ENCODE data around the gene WDR73.
"Not testable (repeated sequence)": the region's sequence is repeated elsewhere in the genome, so short reads cannot be mapped to it uniquely, and the experiment has no call there.

WDR73 gene

GRCh38 chr15:84690342-84690741 is 36.3 kb upstream of the WDR73 start:
- DNase-seq (ENCODE audit: low read depth) = no peak
- H3K4me3 ChIP-seq (replicated peaks; ENCODE audit: low read depth, low read length) = no peak overlapping the region
- TF ChIP-seq CTCF (IDR thresholded peaks at IDR 0.05; ENCODE audit: low read length, missing control alignments) = no peak

- DNase-seq (ENCODE audit: low read depth) = no peak
- no peak for TF ChIP-seq CTCF (IDR thresholded peaks at IDR 0.05; ENCODE audit: low read length, missing control alignments)
- no peak overlapping the region for H3K4me3 ChIP-seq (replicated peaks; ENCODE audit: low read depth, low read length)
Measured at GRCh38 chr15:84689858-84690257, 35.8 kb upstream of the WDR73 start.

DNA sequence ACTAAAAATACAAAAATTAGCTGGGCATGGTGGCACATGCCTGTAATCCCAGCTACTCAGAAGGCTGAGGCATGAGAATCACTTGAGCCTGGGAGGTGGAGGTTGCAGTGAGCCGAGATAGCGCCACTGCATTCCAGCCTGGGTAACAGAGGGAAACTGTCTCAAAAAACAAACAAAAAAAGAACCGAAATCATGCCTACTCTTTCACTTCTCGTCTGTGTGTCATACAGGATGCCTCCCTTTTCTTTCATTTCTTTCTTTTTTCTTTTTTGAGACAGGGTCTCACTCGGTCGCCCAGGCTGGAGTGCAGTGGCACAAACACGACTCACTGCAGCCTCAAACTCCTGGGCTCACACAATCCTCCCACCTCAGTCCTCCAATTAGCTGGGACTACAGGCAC is 32.4 kb upstream of the WDR73 start:
- DNase-seq (ENCODE audit: low read depth); H3K4me3 ChIP-seq (replicated peaks; ENCODE audit: low read depth, low read length): not testable (repeated sequence)

DNA sequence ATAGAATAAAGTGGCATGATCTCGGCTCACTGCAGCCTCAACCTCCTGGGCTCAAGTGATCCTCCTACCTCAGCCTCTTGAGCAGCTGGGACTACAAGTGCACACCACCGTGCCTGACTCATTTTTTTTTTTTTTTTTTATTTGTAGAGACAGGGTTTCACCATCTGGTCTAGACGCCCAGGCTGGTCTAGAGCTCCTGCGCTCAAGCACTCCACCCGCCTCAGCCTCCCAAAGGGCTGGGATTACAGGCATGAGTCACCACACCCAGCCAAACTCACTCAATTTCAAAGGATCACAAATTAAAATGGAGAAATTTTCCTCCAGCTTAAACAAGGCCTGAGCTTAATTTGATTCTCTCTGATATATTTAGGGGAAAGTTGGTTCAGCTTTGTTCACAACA is 31.2 kb upstream of the WDR73 start:
- DNase-seq (ENCODE audit: low read depth) = peak; percentile 90
- no peak overlapping the region for H3K4me3 ChIP-seq (replicated peaks; ENCODE audit: low read depth, low read length)
- TF ChIP-seq CTCF (IDR thresholded peaks at IDR 0.05; ENCODE audit: low read length, missing control alignments) = no peak

- TF ChIP-seq CTCF (IDR thresholded peaks at IDR 0.05; ENCODE audit: low read length, missing control alignments) = no peak
- H3K4me3 ChIP-seq (replicated peaks; ENCODE audit: low read depth, low read length) = no peak overlapping the region
- peak; percentile 70 for DNase-seq (ENCODE audit: low read depth)
Measured at GRCh38 chr15:84684092-84684491, 30.0 kb upstream of the WDR73 start.

- H3K4me3 ChIP-seq (replicated peaks; ENCODE audit: low read depth, low read length) = no peak overlapping the region
- peak; percentile 92 for DNase-seq (ENCODE audit: low read depth)
- TF ChIP-seq CTCF (IDR thresholded peaks at IDR 0.05; ENCODE audit: low read length, missing control alignments) = no peak
Measured at GRCh38 chr15:84681831-84682230, 27.7 kb upstream of the WDR73 start.

DNA sequence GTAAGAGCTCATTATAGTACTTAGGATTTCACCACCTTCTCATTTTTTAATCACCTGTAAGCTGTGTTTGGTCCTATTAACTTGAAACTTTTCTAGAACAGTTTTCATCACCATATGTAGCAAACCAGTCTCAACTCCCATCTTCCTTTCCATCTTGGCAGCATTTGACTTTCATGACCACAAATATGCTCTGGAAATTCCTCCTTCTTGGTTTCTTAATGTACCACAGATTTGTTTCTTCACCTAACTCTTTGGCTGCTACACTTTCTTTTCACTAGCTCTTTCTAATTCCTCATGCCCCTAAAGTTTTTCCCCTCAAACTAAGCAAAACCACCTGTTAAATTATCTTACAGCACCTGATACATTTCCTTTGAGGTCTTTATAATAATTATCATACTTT is 17.1 kb upstream of the WDR73 start:
- no peak overlapping the region for H3K4me3 ChIP-seq (replicated peaks; ENCODE audit: low read depth, low read length)
- peak; percentile 86 for DNase-seq (ENCODE audit: low read depth)
- no peak for TF ChIP-seq CTCF (IDR thresholded peaks at IDR 0.05; ENCODE audit: low read length, missing control alignments)

DNA sequence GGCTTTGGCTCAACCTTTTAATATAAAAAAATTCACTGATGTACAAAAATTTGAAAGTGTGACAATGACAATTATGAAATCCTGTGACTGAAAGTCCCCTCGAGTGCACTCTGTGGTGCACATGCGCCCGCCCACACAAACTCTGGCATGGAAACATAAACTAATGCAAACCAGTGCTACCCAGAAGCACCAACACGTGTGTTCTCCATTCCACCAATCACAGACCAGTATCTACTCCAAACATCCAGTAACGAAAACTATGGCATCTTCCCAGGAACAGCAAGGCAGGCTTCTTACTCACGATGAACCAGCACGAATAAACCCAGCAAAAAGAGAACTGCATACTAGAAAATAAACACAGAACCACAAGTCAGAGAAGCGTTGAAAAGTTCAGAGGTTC is 15.6 kb upstream of the WDR73 start:
- no peak for DNase-seq (ENCODE audit: low read depth)
- no peak for TF ChIP-seq CTCF (IDR thresholded peaks at IDR 0.05; ENCODE audit: low read length, missing control alignments)

More for the DNA sequence above, 15.6 kb upstream of the WDR73 start:
- no peak overlapping the region for H3K4me3 ChIP-seq (replicated peaks; ENCODE audit: low read depth, low read length)

Measured in fibroblast of pulmonary artery (primary cell).